HUES64 (cell line): ENCODE data around the gene FADD. TPM values are rescaled to one million over a fixed set of nuclear protein-coding genes. Genes with fewer than 3 reads are reported as not detected.

ENCODE experiments used
- H3K27ac ChIP-seq: 2 replicates; pipeline ENCODE4 v1.7.0; 2013; ENCODE audit warnings: low read depth, low read length, inconsistent platforms
- H3K27me3 ChIP-seq: 2 replicates; pipeline ENCODE4 v1.6.1; 2013; ENCODE audit warnings: mild to moderate bottlenecking, low read length; ENCODE audit not compliant: insufficient read depth
- H3K36me3 ChIP-seq: 2 replicates; pipeline ENCODE4 v1.6.1; 2013; ENCODE audit warnings: mild to moderate bottlenecking, low read length; ENCODE audit not compliant: insufficient read depth
- H3K4me1 ChIP-seq: 2 replicates; pipeline ENCODE4 v1.6.1; 2013; ENCODE audit warnings: mild to moderate bottlenecking, low read length, moderate library complexity; ENCODE audit not compliant: insufficient read depth
- H3K4me3 ChIP-seq: 2 replicates; pipeline ENCODE4 v1.5.1; 2013; ENCODE audit warnings: mild to moderate bottlenecking, low read length, moderate library complexity
- H3K9ac ChIP-seq: 2 replicates; pipeline ENCODE4 v1.6.1; 2013; ENCODE audit warnings: mild to moderate bottlenecking, low read depth, low read length
- H3K9me3 ChIP-seq: 2 replicates; pipeline ENCODE4 v1.6.1; 2013; ENCODE audit warnings: low read depth, low read length; ENCODE audit not compliant: insufficient read depth
- WGBS: fragments of 150-250, 120-280 bp; methylation state at CpG from one replicate; pipeline ENCODE4 v1.1.7; 2013; ENCODE audit warnings: missing lambda C conversion rate; 5-methylcytosine and 5-hydroxymethylcytosine counted together
- polyA plus RNA-seq, 2 experiments: library from polyadenylated mRNA; stranded (reverse); fragments of 50-300 nt; gene quantifications; one replicate each; pipeline ENCODE4 v1.2.3, GENCODE V29; 2013

The FADD gene, protein sequence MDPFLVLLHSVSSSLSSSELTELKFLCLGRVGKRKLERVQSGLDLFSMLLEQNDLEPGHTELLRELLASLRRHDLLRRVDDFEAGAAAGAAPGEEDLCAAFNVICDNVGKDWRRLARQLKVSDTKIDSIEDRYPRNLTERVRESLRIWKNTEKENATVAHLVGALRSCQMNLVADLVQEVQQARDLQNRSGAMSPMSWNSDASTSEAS
- 39.6 TPM for polyA plus RNA-seq (2013, experiment 1 of 2)
- 40.8 TPM for polyA plus RNA-seq (2013, experiment 2 of 2)

- under 1% methylated on average over 91 of the region's 91 CpGs for WGBS
- H3K27ac ChIP-seq: peak within 1 kb of the TSS; percentile 89
- no peaks in the 10 kb centered on the region; the same call in 1 of the 2 replicates for H3K9me3 ChIP-seq
- H3K9ac ChIP-seq: peak within 1 kb of the TSS; percentile 98
- H3K4me3 ChIP-seq: peak within 1 kb of the TSS; percentile 96
- H3K36me3 ChIP-seq: peaks cover 35% of the 10 kb centered on the region
- no peaks in the 10 kb centered on the region for H3K27me3 ChIP-seq
- H3K4me1 ChIP-seq: peaks cover 7% of the 10 kb centered on the region
Observed at GRCh38 chr11:70202920-70203750, at the start of gene FADD. Gene FADD, plus strand, starts transcription at chr11:70203296. Its CDS starts 164 bp downstream, at chr11:70203460.

- H3K9ac ChIP-seq: no peak overlapping the region
- no peaks in the 10 kb centered on the region for H3K36me3 ChIP-seq
- H3K4me1 ChIP-seq: no peaks in the 10 kb centered on the region
- no peaks in the 10 kb centered on the region for H3K27me3 ChIP-seq
- no peak overlapping the region for H3K27ac ChIP-seq
- WGBS: 95% methylated on average over 14 of the region's 14 CpGs
- no peaks in the 10 kb centered on the region for H3K9me3 ChIP-seq
- H3K4me3 ChIP-seq: no peak overlapping the region
Observed at GRCh38 chr11:70155386-70155785, 47.7 kb upstream of the FADD start.

GRCh38 chr11:70156291-70157037 is 46.6 kb upstream of the FADD start:
- Histone ChIP-seq H3K9ac (no peak overlapping the region), H3K4me1 (no peaks in the 10 kb centered on the region), H3K4me3 (no peak overlapping the region), H3K27me3 (no peaks in the 10 kb centered on the region), H3K36me3 (no peaks in the 10 kb centered on the region), H3K9me3 (no peaks in the 10 kb centered on the region), H3K27ac (no peak overlapping the region)
- WGBS: 92% methylated on average over 18 of the region's 18 CpGs

DNA sequence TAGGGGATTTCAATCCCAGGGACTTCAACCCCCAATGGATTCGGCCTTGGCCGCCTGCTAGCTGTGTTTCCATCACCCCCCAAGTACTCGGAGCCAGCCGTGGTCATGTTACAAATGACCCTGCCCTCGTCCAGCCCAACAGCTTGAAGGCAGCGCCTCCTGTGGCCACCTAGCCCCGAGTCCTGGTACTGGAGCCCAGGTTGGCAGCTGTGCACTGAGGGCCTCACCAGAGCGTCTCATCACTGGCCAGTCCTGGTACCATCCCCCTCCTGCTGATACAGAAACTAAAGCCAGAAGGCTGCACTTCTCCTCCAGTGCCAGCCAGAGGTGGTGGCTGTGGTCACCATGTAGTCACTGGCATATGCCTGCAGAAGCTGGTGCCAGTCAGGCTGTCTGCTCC is 44.9 kb upstream of the FADD start:
- no peaks in the 10 kb centered on the region for H3K4me1 ChIP-seq
- WGBS: 45% methylated on average over 8 of the region's 8 CpGs
- H3K36me3 ChIP-seq: no peaks in the 10 kb centered on the region
- no peak overlapping the region for H3K9ac ChIP-seq
- no peaks in the 10 kb centered on the region for H3K27me3 ChIP-seq
- no peak overlapping the region for H3K27ac ChIP-seq
- H3K9me3 ChIP-seq: no peaks in the 10 kb centered on the region
- H3K4me3 ChIP-seq: no peak overlapping the region

- no peaks in the 10 kb centered on the region for H3K9me3 ChIP-seq
Observed at GRCh38 chr11:70158757-70159389, 44.2 kb upstream of the FADD start.

GRCh38 chr11:70159627-70160570 is 43.2 kb upstream of the FADD start:
- Histone ChIP-seq H3K9ac (no peak overlapping the region), H3K27ac (no peak overlapping the region), H3K27me3 (no peaks in the 10 kb centered on the region), H3K4me1 (no peaks in the 10 kb centered on the region), H3K9me3 (no peaks in the 10 kb centered on the region), H3K36me3 (no peaks in the 10 kb centered on the region), H3K4me3 (no peak overlapping the region)
- 91% methylated on average over 23 of the region's 24 CpGs for WGBS

More at GRCh38 chr11:70158757-70159389, 44.2 kb upstream of the FADD start:
- no peaks in the 10 kb centered on the region for H3K4me1 ChIP-seq
- H3K36me3 ChIP-seq: no peaks in the 10 kb centered on the region
- no peak overlapping the region for H3K27ac ChIP-seq
- WGBS: 95% methylated on average over 14 of the region's 14 CpGs
- no peaks in the 10 kb centered on the region for H3K27me3 ChIP-seq
- no peak overlapping the region for H3K9ac ChIP-seq
- no peak overlapping the region for H3K4me3 ChIP-seq

DNA sequence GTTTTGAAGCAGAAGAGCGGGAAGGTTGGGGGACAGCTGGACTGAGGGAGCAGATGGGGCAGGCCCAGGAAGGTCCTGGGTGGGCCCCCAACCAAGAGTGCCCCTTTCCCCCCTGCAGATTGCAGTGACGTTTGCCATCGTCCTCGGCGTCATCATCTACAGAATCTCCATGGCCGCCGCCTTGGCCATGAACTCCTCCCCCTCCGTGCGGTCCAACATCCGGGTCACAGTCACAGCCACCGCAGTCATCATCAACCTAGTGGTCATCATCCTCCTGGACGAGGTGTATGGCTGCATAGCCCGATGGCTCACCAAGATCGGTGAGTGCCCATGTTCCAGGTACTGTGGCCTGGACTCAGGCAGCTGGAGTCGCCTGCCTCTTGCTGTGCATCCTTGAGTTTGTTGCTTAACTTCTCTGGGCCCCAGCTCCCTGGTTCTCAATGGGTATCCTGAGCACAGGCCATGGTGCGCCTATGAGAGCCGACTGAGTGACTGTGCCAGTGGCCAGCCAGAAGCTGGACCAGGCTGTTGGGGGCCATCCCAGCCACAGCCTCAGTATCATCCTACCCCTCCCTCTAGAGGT is 42.0 kb upstream of the FADD start:
- Histone ChIP-seq H3K36me3 (no peaks in the 10 kb centered on the region), H3K27me3 (no peaks in the 10 kb centered on the region), H3K27ac (no peak overlapping the region), H3K9me3 (no peaks in the 10 kb centered on the region), H3K9ac (no peak overlapping the region), H3K4me3 (no peak overlapping the region), H3K4me1 (no peaks in the 10 kb centered on the region)
- 94% methylated on average over 17 of the region's 17 CpGs for WGBS

DNA sequence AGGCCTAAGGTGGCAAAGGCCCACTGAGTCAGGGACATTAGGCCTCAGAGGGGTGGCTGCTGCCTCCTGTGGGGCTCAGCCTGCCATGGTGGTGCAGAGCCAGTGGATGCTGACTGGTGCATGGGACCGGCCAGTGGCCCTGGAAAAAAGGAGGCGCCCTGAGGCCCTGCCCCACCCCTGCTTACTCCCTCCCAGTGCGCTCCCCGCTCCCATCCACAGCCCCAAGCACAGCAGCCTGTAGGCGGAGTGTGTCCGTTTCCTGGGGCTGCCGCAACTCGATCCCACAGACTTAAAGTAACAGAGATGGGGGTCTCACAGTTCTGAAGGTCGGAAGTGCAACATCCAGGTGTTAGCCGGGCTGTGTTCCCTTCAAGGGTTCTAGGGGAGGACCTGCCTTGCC is 38.4 kb upstream of the FADD start:
- WGBS: 89% methylated on average over 10 of the region's 10 CpGs
- Histone ChIP-seq H3K27me3 (no peaks in the 10 kb centered on the region), H3K27ac (no peak overlapping the region), H3K4me1 (no peaks in the 10 kb centered on the region), H3K9ac (no peak overlapping the region), H3K36me3 (no peaks in the 10 kb centered on the region), H3K9me3 (no peaks in the 10 kb centered on the region), H3K4me3 (no peak overlapping the region)

DNA sequence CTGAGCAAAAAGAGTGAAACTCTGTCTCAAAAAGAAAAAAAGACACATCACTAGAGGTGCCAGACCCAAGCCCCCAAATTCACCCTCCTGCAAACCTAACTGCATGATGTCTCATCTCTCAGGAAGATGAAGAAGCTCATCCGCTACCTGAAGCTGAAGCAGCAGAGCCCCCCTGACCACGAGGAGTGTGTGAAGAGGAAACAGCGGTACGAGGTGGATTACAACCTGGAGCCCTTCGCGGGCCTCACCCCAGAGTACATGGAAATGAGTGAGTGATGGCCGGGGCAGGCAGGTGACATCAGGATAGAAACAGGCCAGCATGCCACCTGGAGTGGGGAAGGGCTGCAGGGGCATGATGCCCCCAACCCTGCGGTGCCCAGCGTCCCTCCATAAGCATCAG is 36.0 kb upstream of the FADD start:
- Histone ChIP-seq H3K9ac (no peak overlapping the region), H3K4me3 (no peak overlapping the region), H3K9me3 (no peaks in the 10 kb centered on the region), H3K27ac (no peak overlapping the region), H3K27me3 (no peaks in the 10 kb centered on the region), H3K36me3 (no peaks in the 10 kb centered on the region), H3K4me1 (no peaks in the 10 kb centered on the region)
- WGBS: 93% methylated on average over 9 of the region's 9 CpGs
